Activated naive CD4-positive, alpha-beta T cell treated with anti-CD3 and anti-CD28 coated beads, Interleukin-2, amount 50 U/mL, for 24 hours (primary cell): ENCODE data around the gene PDXK.

ENCODE experiments used
- H3K27ac Mint-ChIP-seq: one replicate; pipeline ENCODE4 v1.8.0; 2021; ENCODE audit warnings: mild to moderate bottlenecking, mixed read lengths
- H3K27me3 Mint-ChIP-seq: one replicate; pipeline ENCODE4 v1.8.0; 2021; ENCODE audit warnings: mixed read lengths
- H3K36me3 Mint-ChIP-seq: one replicate; pipeline ENCODE4 v1.8.0; 2021; ENCODE audit warnings: mixed read lengths
- H3K4me1 Mint-ChIP-seq: one replicate; pipeline ENCODE4 v1.8.0; 2021; ENCODE audit warnings: mixed read lengths
- H3K4me3 Mint-ChIP-seq: one replicate; pipeline ENCODE4 v1.8.0; 2021; ENCODE audit warnings: mild to moderate bottlenecking, mixed read lengths
- H3K9me3 Mint-ChIP-seq: one replicate; pipeline ENCODE4 v1.8.0; 2021; ENCODE audit warnings: mixed read lengths

The PDXK gene

GRCh38 chr21:43744725-43745124, 25.8 kb downstream of the PDXK start:
- H3K27me3 Mint-ChIP-seq, result no peaks in the 10 kb centered on the region
- H3K27ac Mint-ChIP-seq, result peak overlapping the region; percentile 62
- peaks cover 7% of the 10 kb centered on the region for H3K36me3 Mint-ChIP-seq
- no peaks in the 10 kb centered on the region for H3K4me1 Mint-ChIP-seq
- no peak overlapping the region for H3K4me3 Mint-ChIP-seq
- no peaks in the 10 kb centered on the region for H3K9me3 Mint-ChIP-seq

DNA sequence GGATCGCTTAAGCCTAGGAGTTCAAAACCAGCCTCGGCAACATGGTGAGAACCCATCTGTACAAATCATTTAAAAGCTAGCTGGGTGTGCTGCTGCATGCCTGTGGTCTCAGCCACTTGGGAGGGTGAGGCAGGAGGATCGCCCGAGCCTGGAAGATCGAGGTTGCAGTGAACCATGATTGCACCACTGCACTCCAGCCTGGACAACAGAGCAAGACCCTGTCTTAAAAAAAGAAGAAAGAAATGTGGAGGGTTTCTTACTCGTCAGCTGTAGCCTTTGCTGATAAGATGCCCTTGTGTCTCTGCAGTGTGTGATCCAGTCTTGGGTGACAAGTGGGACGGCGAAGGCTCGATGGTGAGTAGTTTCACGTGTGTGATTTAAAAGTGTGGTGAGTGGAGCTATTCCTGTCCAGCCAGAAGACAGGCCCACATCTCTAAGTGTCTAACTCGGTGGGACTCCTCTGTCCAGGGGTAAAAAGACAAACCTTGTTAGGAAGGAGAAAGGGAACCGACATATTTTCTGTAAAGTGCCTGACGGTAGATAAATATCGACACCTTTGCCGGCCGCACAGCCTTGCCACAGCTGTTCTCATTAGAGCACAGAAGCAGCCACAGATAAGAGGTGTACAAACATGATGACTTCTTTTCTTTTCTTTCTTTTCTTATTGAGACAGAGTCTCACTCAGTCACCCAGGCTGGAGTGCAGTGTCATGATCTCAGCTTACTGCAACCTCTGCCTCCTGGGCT, 27.0 kb downstream of the PDXK start:
- Mint-ChIP-seq H3K27ac (no peak overlapping the region), H3K36me3 (peaks cover 7% of the 10 kb centered on the region), H3K9me3 (no peaks in the 10 kb centered on the region), H3K4me1 (no peaks in the 10 kb centered on the region), H3K27me3 (no peaks in the 10 kb centered on the region), H3K4me3 (no peak overlapping the region)

DNA sequence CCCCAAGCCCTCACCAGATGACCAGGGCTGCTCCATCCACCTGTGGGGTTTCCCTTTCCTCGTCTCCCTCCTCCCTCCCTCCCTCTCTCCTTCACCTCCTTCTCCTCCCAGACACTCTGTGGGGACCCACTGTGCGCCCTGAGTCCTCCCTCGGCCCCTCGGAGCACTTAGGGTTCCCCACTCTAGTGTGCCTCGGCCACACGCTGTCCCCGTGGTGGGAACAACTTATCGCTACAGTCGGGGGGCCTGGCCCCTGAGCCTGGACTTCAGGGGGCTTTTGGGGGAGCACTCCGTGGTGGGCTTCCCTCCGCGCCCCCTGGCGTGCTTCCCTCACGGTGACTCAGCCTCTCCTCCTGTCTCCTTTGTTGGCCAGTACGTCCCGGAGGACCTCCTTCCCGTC, 29.7 kb downstream of the PDXK start:
- Mint-ChIP-seq H3K36me3 (peaks cover 7% of the 10 kb centered on the region), H3K9me3 (no peaks in the 10 kb centered on the region), H3K4me3 (no peak overlapping the region), H3K4me1 (no peaks in the 10 kb centered on the region), H3K27me3 (no peaks in the 10 kb centered on the region), H3K27ac (no peak overlapping the region)

DNA sequence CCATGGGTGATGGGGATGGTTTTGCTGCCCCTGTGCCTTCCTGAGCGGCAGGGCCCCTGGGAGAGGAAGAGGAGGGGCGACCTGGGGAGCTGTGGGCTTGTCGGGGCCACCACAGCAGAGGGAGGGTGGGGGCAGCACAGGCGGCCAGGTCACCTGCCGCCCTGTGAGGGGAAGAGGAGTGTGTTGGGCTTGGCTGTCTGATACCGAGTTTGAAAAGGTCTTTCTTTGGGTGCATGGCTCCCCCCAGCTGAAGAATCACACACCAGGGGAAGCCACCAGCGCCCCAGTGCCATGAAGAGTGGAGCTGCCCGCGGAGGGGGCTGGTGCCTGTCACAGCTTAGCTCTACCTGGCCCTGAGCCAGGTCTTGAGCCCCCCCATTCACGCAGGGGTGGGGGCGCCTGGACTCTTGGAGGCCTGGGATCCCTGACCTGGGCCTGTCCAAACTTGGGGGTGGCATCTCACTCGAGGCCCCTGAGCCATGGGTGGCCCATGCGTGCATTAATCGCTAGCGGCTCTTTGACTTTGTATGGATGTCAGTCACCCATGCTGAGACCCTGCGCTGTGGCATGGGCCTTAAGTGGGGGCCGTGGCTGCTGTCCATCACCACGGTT, 30.8 kb downstream of the PDXK start:
- Mint-ChIP-seq H3K4me3 (no peak overlapping the region), H3K4me1 (no peaks in the 10 kb centered on the region), H3K9me3 (no peaks in the 10 kb centered on the region), H3K27me3 (no peaks in the 10 kb centered on the region), H3K36me3 (peaks cover 8% of the 10 kb centered on the region), H3K27ac (no peak overlapping the region)

DNA sequence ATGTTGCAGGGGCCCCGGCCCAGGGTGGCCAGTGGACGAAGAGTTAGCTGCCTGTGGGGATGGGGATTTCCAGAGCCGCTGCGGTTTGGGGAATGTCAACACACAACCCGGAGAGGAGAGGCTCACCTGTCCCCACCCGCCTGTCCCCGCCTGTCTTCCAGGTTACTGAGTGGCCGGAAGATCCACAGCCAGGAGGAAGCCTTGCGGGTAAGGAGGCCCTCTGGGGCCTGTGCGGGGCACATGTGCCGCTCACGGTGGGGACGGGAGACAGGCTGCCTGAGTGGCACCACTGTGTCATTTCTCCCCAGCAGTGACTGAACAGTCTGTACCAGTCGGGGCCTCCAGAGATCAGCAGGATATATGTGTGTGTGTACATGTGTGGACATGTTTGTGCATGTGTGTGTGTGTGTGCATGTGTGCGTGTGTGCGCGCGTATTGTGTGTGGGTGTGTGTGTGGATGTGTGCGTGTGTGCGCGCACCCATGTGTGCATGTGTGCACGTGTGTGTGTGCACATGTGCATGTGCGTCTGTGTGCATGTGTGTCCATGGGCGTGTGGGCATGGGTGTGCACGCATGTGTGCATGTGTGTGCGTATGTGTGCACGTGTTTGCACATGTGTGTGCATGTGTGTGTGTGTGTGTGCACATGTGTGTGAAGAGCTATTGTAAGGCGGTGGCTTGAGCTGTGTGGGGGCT, 31.6 kb downstream of the PDXK start:
- Mint-ChIP-seq H3K27ac (no peak overlapping the region), H3K4me1 (no peaks in the 10 kb centered on the region), H3K27me3 (no peaks in the 10 kb centered on the region), H3K4me3 (no peak overlapping the region), H3K36me3 (peaks cover 4% of the 10 kb centered on the region), H3K9me3 (no peaks in the 10 kb centered on the region)

GRCh38 chr21:43751955-43752591, 33.1 kb downstream of the PDXK start:
- Mint-ChIP-seq H3K36me3 (peaks cover 4% of the 10 kb centered on the region), H3K4me3 (no peak overlapping the region), H3K9me3 (no peaks in the 10 kb centered on the region), H3K27me3 (no peaks in the 10 kb centered on the region), H3K27ac (no peak overlapping the region), H3K4me1 (no peaks in the 10 kb centered on the region)

DNA sequence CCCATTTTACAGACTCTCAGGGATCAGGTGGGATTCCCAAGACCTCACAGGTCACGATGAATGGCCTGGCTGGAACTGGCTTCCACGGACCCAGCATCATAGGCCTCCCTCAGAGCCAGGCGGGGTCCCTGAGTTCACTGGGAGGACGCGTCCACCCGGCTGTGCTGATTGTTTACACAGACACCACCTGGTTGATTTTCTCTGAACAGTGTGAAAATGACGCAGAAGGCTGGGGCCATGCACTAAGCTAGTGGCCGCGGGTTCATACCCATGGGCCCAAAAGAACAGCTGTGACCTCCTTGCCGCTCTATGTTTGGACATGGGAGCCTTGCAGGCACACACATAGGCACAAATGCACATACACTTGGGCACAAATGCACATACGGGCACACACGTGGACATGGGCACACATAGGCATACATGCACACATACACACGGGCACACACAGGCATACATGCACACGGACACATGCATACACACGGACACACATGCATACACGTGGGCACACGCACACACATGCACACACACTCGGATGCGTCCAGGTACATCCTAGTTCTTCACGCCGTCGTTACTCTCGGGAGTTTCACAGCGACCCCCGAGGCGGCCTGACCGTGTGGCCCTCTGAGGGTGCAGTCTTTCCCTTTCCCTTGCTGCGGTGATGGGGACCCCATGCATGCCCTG, 34.0 kb downstream of the PDXK start:
- Mint-ChIP-seq H3K36me3 (peaks cover 3% of the 10 kb centered on the region), H3K4me1 (no peaks in the 10 kb centered on the region), H3K27ac (no peak overlapping the region), H3K9me3 (no peaks in the 10 kb centered on the region), H3K27me3 (no peaks in the 10 kb centered on the region), H3K4me3 (no peak overlapping the region)

- no peak overlapping the region for H3K4me3 Mint-ChIP-seq
These were observed 34.5 kb downstream of the PDXK start for GRCh38 chr21:43753439-43753799.

DNA sequence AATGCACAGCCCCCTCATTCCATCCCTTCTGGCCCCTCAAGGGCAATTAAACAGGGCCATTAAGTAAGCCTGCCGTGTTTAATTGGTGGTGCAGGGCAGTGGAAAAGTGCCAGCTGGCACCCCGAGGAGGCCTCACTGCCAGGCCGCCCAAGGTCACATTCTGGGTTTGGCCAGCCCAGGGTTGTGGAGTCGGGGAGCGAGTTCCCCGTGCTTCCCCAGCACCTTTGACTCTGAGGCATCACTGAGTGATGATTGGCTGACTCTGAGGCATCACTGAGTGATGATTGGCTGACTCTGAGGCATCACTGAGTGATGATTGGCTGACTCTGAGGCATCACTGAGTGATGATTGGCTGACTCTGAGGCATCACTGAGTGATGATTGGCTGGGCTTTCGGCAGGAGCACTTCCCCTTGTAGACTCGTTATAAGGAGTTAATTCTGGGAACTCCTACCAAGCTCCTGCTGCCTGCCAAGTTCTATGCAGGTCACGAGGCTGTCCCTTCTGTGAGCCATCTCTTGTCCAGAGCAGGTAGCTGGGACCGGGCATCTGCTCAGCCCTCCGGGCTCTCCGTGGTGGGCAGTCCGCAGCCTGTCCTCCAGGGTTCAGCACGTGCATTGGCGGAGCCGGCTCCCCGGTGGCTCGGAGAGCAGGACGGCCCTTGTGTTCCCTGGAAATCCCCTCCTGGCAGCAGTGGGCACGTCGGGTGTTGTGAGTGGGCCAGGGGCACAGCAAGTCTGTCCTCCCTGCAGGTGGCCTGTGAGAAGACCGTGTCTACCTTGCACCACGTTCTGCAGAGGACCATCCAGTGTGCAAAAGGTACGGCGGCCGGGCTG, 36.2 kb downstream of the PDXK start:
- peaks cover 3% of the 10 kb centered on the region for H3K36me3 Mint-ChIP-seq
- H3K4me3 Mint-ChIP-seq, result no peak overlapping the region
- H3K27me3 Mint-ChIP-seq, result no peaks in the 10 kb centered on the region
- H3K27ac Mint-ChIP-seq, result no peak overlapping the region
- H3K4me1 Mint-ChIP-seq, result no peaks in the 10 kb centered on the region
- no peaks in the 10 kb centered on the region for H3K9me3 Mint-ChIP-seq

More at GRCh38 chr21:43753439-43753799, 34.5 kb downstream of the PDXK start:
- no peaks in the 10 kb centered on the region for H3K27me3 Mint-ChIP-seq
- no peaks in the 10 kb centered on the region for H3K4me1 Mint-ChIP-seq
- H3K36me3 Mint-ChIP-seq, result peaks cover 3% of the 10 kb centered on the region
- H3K9me3 Mint-ChIP-seq, result no peaks in the 10 kb centered on the region
- no peak overlapping the region for H3K27ac Mint-ChIP-seq

- H3K36me3 Mint-ChIP-seq, result peaks cover 3% of the 10 kb centered on the region
- no peaks in the 10 kb centered on the region for H3K27me3 Mint-ChIP-seq
- no peak overlapping the region for H3K27ac Mint-ChIP-seq
- no peak overlapping the region for H3K4me3 Mint-ChIP-seq
- H3K9me3 Mint-ChIP-seq, result no peaks in the 10 kb centered on the region
- no peaks in the 10 kb centered on the region for H3K4me1 Mint-ChIP-seq
These were observed 37.1 kb downstream of the PDXK start for GRCh38 chr21:43755820-43756594.

DNA sequence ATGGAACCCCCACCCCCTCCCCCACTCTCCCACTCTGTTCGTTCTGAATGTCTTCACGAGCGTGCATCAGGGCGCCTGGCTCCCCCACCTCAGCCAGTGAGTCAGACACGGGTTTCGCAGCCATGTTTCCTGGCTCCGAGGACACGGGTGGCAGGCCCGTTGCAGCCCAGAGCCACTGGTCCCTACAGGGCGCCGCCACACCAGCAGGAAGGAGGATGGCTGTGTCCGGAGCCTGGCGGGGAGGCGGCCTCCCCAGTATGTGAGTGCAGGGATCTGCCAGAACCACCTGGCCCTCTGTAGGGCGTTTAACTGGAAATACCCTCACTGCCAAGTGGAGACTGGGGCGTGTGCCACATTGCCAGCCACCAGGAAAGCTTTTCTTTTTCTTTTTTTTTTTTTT, 38.7 kb downstream of the PDXK start:
- Mint-ChIP-seq H3K4me3 (no peak overlapping the region), H3K9me3 (no peaks in the 10 kb centered on the region), H3K4me1 (no peaks in the 10 kb centered on the region), H3K27me3 (no peaks in the 10 kb centered on the region), H3K36me3 (peaks cover 3% of the 10 kb centered on the region), H3K27ac (no peak overlapping the region)

GRCh38 chr21:43758111-43758641, 39.2 kb downstream of the PDXK start:
- Mint-ChIP-seq H3K27me3 (no peaks in the 10 kb centered on the region), H3K4me1 (no peaks in the 10 kb centered on the region), H3K36me3 (peaks cover 3% of the 10 kb centered on the region), H3K27ac (no peak overlapping the region), H3K4me3 (no peak overlapping the region), H3K9me3 (no peaks in the 10 kb centered on the region)

- Mint-ChIP-seq H3K27me3 (no peaks in the 10 kb centered on the region), H3K9me3 (no peaks in the 10 kb centered on the region), H3K4me3 (no peak overlapping the region), H3K4me1 (no peaks in the 10 kb centered on the region), H3K36me3 (peaks cover 3% of the 10 kb centered on the region), H3K27ac (peak overlapping the region; percentile 17)
These were observed 39.9 kb downstream of the PDXK start for GRCh38 chr21:43758811-43759210.

GRCh38 chr21:43759651-43760050, 40.7 kb downstream of the PDXK start:
- no peak overlapping the region for H3K27ac Mint-ChIP-seq
- H3K9me3 Mint-ChIP-seq, result no peaks in the 10 kb centered on the region
- no peaks in the 10 kb centered on the region for H3K36me3 Mint-ChIP-seq
- H3K4me3 Mint-ChIP-seq, result no peak overlapping the region
- no peaks in the 10 kb centered on the region for H3K27me3 Mint-ChIP-seq
- no peaks in the 10 kb centered on the region for H3K4me1 Mint-ChIP-seq
